Left hindlimb (tissue), 1 donor: ENCODE results near the gene KDELR1.
A peak's percentile ranks its signal among the peaks of the same experiment; 100 is the strongest.

Experiments
- DNase-seq: peaks from one replicate; pipeline ENCODE4 v3.0.0-alpha.2; 2018

KDELR1 gene

GRCh38 chr19:48341515-48342413 lies 49.6 kb downstream of the KDELR1 start:
- no peak for DNase-seq

- no peak for DNase-seq
Measured at GRCh38 chr19:48340995-48341394, 50.4 kb downstream of the KDELR1 start.

DNA sequence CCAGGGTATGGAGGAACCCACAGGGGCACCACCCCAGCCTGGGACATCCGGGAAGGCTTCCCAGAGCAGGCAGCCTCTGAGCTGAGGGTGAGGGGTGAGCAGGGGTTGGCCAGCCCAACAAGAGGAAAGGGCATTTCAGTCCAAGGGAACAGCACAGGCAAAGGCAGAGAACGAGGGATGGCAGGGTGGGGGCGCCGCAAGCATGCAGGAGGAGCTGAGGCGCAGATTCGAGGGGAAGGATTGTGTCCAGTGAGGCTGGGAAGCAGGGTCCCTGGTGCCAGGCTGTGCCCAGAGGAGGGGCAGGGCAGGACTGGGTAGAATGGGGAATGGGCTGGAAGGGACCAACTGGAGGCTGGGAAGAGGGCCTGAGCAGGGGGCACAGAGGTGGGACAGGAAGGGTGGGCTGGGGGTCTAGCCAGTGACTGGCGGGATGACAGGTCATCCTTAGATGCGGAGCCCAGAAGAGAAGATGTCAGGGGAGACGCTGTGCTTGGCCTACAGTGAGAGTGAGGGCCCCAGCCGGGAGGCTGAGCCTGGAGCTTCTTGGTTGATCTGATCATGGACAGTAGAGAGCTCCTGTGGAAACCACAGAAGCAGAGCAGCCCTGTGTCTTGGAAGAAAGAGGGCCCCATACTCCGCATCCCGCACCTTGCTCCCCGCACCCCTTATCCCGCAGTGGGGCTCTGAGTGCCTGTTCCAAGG lies 52.4 kb downstream of the KDELR1 start:
- no peak for DNase-seq

- no peak for DNase-seq
Measured at GRCh38 chr19:48338253-48338755, 53.0 kb downstream of the KDELR1 start.

- peak; percentile 90 for DNase-seq
Measured at GRCh38 chr19:48333467-48334384, 57.6 kb downstream of the KDELR1 start.

GRCh38 chr19:48332662-48333466 lies 58.5 kb downstream of the KDELR1 start:
- DNase-seq = peak; percentile 92
